ENCODE data around the gene BMP8B. TPM values are rescaled to one million over a fixed set of nuclear protein-coding genes. Genes with fewer than 3 reads are reported as not detected.

Gene BMP8B
- total RNA-seq, 3 donors from 2014 or later (not counting 1 experiment from before 2014, with no cell fraction given): 2.8 to 4.3 (median 3.6) TPM

DNA sequence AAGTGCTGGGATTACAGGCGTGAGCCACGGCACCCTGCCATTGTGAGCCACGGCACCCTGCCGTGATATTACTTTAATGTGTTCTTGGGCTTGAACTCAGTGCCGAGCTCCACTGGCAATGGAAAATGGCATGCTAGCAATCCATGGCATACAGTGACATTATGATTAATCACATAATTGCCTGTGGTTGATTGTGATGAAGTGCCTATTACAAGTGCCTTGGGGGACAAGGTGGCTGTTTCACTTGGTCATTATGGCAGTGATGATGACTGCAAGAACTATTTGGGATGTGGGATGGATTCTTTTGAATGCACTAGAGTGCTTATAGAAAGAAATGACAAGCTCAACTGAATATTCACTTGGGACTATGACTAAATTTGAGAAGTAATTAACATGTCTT is 75.1 kb downstream of the BMP8B start:
- no peak overlapping the region for H3K27ac Mint-ChIP-seq
- H3K4me3 Mint-ChIP-seq: no peak overlapping the region
- peaks cover 11% of the 10 kb centered on the region for H3K27me3 ChIP-seq (ENCODE audit: control insufficient read depth, insufficient read depth, low read length)
- TF ChIP-seq, protein P1, sequence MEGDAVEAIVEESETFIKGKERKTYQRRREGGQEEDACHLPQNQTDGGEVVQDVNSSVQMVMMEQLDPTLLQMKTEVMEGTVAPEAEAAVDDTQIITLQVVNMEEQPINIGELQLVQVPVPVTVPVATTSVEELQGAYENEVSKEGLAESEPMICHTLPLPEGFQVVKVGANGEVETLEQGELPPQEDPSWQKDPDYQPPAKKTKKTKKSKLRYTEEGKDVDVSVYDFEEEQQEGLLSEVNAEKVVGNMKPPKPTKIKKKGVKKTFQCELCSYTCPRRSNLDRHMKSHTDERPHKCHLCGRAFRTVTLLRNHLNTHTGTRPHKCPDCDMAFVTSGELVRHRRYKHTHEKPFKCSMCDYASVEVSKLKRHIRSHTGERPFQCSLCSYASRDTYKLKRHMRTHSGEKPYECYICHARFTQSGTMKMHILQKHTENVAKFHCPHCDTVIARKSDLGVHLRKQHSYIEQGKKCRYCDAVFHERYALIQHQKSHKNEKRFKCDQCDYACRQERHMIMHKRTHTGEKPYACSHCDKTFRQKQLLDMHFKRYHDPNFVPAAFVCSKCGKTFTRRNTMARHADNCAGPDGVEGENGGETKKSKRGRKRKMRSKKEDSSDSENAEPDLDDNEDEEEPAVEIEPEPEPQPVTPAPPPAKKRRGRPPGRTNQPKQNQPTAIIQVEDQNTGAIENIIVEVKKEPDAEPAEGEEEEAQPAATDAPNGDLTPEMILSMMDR (IDR thresholded peaks at IDR 0.05): no peak
- H3K27me3 Mint-ChIP-seq (ENCODE audit: low read depth in 2 of 2): peaks cover 27 to 41% of the 10 kb centered on the region in 2 donors
- H3K27ac ChIP-seq (ENCODE audit: low read length): no peak overlapping the region
- WGBS (ENCODE audit: insufficient coverage): 94% methylated on average over 5 of the region's 5 CpGs
- H3K4me1 Mint-ChIP-seq: no peaks in the 10 kb centered on the region
- no peaks in the 10 kb centered on the region for H3K9me3 ChIP-seq (ENCODE audit: control insufficient read depth, insufficient read depth, low read length)
- intact Hi-C loops (cut with micrococcal nuclease): no loop called here
- no peaks in the 10 kb centered on the region for H3K9me3 Mint-ChIP-seq
- ATAC-seq: no peak
- H3K36me3 ChIP-seq (ENCODE audit: control insufficient read depth, insufficient read depth, low read length): no peaks in the 10 kb centered on the region
- no peaks in the 10 kb centered on the region for H3K4me1 ChIP-seq (ENCODE audit: control insufficient read depth, insufficient read depth, low read length)
- H3K36me3 Mint-ChIP-seq: no peaks in the 10 kb centered on the region
- DNase-seq: no peak
- no peak overlapping the region for H3K4me3 ChIP-seq (ENCODE audit: low read length)

- DNase-seq: no peak
- Mint-ChIP-seq H3K27ac (no peak overlapping the region), H3K27me3 (ENCODE audit: low read depth in 2 of 2) (peaks cover 20 to 25% of the 10 kb centered on the region in 2 donors), H3K4me1 (no peaks in the 10 kb centered on the region), H3K9me3 (no peaks in the 10 kb centered on the region), H3K4me3 (no peak overlapping the region), H3K36me3 (no peaks in the 10 kb centered on the region)
- Histone ChIP-seq H3K27ac (ENCODE audit: low read length) (no peak overlapping the region), H3K27me3 (ENCODE audit: control insufficient read depth, insufficient read depth, low read length) (peaks cover 4% of the 10 kb centered on the region), H3K4me1 (ENCODE audit: control insufficient read depth, insufficient read depth, low read length) (no peaks in the 10 kb centered on the region), H3K9me3 (ENCODE audit: control insufficient read depth, insufficient read depth, low read length) (no peaks in the 10 kb centered on the region), H3K36me3 (ENCODE audit: control insufficient read depth, insufficient read depth, low read length) (no peaks in the 10 kb centered on the region), H3K4me3 (ENCODE audit: low read length) (no peak overlapping the region)
- WGBS (ENCODE audit: insufficient coverage): 85% methylated on average over 6 of the region's 6 CpGs
- TF ChIP-seq, protein P1 (IDR thresholded peaks at IDR 0.05): no peak
- no peak for ATAC-seq
- intact Hi-C loops (cut with micrococcal nuclease): no loop called here
Observed at GRCh38 chr1:39711966-39712340, 76.7 kb downstream of the BMP8B start.

DNA sequence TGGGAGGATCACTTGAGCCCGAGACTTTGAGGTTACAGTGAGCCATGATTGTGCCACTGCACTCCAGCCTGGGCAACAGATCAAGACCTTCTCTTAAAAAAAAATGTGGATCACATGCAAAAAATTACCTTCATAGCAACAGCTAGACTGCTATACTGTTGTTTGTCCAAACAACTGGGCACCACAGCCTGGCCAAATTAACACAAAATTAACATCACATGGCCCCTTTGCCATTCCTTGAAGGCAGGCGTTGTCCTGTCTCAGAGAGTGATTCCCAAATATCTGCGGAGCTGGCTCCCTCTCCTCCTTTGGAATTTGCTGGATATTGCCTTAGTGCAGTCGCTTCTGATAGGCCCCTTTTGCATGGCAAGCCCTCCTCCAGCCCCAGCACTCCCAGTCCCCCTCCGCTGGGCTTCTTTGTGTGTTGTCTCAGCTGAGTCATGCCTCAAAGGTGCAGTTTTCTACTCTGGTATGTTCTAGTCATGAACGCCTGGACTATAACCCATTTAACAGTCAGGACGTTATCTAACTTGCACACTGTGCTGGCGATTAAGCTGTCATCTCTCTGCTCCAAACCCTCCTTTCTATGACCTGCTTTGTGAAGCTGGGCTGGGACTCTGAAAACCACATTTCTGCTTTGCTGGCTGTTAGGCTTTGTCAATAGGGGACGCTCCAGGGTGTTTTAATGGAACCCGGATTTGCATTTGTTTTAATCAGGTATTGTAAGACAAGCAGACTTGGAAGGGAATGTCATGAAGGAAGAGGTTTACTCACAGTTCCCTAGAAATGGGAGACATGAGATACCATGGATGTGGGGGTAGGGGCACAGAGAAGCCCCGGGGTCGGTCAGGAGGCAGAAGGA is 77.3 kb downstream of the BMP8B start:
- TF ChIP-seq, protein P1 (IDR thresholded peaks at IDR 0.05): no peak
- Mint-ChIP-seq H3K27me3 (ENCODE audit: low read depth in 2 of 2) (peaks cover 16 to 19% of the 10 kb centered on the region in 2 donors), H3K4me3 (no peak overlapping the region), H3K4me1 (no peaks in the 10 kb centered on the region), H3K9me3 (no peaks in the 10 kb centered on the region), H3K27ac (no peak overlapping the region), H3K36me3 (no peaks in the 10 kb centered on the region)
- Histone ChIP-seq H3K27me3 (ENCODE audit: control insufficient read depth, insufficient read depth, low read length) (peaks cover 4% of the 10 kb centered on the region), H3K4me1 (ENCODE audit: control insufficient read depth, insufficient read depth, low read length) (no peaks in the 10 kb centered on the region), H3K27ac (ENCODE audit: low read length) (no peak overlapping the region), H3K9me3 (ENCODE audit: control insufficient read depth, insufficient read depth, low read length) (no peaks in the 10 kb centered on the region), H3K4me3 (ENCODE audit: low read length) (no peak overlapping the region), H3K36me3 (ENCODE audit: control insufficient read depth, insufficient read depth, low read length) (no peaks in the 10 kb centered on the region)
- 89% methylated on average over 12 of the region's 12 CpGs for WGBS (ENCODE audit: insufficient coverage)
- intact Hi-C loops (cut with micrococcal nuclease): no loop called here
- ATAC-seq: no peak
- DNase-seq: no peak

Data from natural killer cell (primary cell).